GM21786 (cell line): ENCODE measurements around the gene POMT2.

Source experiments
- ATAC-seq: cut with Tn5 transposase; IDR thresholded peaks from one replicate; pipeline ENCODE4 v1.9.1; 2021; ENCODE audit not compliant: unreplicated experiment

Gene POMT2

GRCh38 chr14:77268989-77269600, 51.6 kb downstream of the POMT2 start:
- no peak for ATAC-seq

- ATAC-seq = no peak
Observed at GRCh38 chr14:77267937-77268699, 52.6 kb downstream of the POMT2 start.

GRCh38 chr14:77266336-77266735, 54.3 kb downstream of the POMT2 start:
- no peak for ATAC-seq

GRCh38 chr14:77265561-77266335, 54.9 kb downstream of the POMT2 start:
- ATAC-seq = no peak

DNA sequence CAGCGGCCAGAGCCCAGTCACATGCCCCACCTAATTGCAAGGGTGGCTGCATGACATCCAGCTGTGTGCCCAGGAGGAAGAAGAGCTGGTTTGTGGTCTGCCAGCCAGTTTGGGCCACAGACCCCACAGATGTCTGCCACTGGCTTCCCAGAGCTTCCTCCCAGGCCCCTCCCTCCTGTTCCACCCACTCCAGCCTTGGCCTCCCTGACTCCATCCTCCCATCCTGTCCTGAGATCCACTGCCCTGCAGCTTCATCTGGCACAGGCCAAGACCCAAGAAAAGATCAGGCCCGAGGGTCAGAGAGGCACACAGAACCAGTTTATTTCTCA, 55.5 kb downstream of the POMT2 start:
- ATAC-seq = no peak

DNA sequence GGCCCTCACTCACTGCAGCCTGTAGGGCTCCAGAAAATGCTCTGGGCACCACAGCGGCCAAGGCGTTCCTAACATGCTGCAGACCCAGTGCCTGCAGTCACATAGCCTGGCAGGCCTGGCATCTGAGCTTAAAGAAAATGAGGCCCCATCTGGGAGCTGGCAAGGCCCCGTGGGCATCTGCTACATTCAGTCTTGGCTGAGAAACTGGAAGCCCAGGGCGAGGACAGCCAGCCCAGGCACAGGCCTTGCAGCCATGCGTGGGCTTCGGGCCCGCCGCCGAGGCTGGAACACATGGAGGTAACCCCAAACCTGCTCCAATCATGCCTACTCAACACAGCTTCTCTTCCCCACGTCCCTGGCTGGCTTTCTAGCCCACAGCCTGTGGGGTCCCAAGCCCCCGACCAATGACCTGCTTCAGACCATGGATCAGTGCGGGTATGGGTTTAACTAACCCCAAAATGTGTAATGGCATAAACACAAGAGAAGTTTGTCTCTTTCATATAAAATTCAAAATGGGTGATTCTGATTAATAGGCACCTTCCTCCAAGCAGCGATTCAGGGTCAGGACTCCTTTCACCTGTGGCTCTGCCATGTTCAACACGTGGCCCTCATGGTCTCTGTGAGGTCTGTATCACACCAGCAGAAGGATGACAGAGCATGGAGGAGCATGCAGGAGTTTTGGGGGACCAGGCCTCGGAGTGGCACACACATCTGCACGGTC, 56.1 kb downstream of the POMT2 start:
- no peak for ATAC-seq

- ATAC-seq = no peak
Observed at GRCh38 chr14:77260631-77261030, 60.1 kb downstream of the POMT2 start.

GRCh38 chr14:77260199-77260598, 60.5 kb downstream of the POMT2 start:
- no peak for ATAC-seq

DNA sequence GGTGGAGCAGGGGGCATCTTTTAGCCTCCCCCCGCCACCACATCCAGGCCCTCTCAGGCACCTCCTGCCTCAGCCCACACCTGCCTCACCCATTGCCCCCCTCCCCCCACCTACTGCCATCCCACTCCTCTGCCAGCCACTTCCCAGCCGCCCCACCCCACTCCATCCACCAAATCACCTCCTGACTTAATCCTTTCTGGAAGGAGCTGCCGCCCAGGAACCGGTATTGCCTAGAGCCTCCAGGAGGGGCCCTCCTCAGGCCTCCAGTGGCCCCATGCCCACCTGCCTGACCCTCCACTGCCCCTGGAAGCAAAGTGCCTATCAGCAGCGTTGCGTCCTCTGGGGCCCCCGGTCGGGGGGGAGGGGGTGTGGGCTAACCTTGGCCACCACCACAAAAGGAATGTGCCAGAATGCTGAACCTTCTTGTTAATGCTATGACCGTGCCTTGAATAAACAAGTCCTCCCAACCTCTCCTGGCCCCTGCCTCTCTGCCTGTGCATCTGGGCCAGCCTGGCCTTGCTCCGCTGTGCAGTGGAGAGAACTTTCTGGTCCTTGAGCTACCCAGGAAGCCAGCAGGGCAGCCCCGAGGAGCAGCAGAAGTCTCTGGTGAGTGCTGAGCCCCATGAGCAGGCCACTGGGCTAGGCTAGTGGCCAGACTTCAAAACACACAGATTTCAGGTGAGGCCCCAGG, 61.5 kb downstream of the POMT2 start:
- no peak for ATAC-seq

GRCh38 chr14:77258566-77258965, 62.1 kb downstream of the POMT2 start:
- ATAC-seq = no peak

- no peak for ATAC-seq
Observed at GRCh38 chr14:77257700-77258099, 63.0 kb downstream of the POMT2 start.

- ATAC-seq = no peak
Observed at GRCh38 chr14:77256694-77257093, 64.0 kb downstream of the POMT2 start.

DNA sequence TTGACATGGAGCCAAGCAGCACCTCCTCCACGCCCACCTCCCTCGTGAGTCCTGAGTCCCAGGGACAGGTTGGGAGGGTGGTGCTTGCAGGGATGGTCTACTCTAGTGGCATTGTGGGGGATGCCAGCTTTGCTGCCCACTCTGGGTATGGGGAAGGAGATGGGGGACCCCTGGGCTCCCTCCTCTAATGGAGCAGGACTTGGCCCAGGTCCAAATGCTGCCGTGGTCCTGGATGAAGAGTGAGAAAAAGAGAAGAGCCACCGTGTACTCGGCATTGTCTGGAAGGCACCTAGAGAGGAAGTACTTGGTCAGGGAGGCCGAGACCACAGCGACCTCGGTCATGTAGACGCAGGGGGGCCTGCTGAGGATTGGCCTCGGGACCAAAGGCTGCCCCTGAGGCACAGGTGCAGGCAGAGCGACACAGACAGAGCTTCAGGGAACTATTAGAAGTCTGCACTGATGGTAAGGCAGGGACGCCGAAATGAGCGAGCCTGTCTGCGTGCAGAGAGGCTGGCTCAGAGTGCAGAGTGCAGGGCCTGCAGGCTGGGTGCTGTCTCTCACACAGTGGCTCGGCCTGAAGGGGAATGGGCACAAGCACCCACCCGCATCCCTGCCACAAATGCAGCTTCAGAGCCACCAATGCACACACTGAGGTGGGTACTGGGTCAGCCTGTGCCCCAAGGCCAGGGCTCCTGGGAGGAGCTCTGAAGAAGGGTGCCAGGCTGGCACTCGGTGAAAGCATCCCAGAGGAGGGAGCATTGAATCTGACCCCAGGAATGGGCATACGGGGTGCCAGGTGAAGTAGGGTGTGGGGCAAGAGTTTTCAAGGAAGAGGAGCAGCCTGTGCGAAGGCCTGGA, 67.1 kb downstream of the POMT2 start:
- ATAC-seq = no peak

DNA sequence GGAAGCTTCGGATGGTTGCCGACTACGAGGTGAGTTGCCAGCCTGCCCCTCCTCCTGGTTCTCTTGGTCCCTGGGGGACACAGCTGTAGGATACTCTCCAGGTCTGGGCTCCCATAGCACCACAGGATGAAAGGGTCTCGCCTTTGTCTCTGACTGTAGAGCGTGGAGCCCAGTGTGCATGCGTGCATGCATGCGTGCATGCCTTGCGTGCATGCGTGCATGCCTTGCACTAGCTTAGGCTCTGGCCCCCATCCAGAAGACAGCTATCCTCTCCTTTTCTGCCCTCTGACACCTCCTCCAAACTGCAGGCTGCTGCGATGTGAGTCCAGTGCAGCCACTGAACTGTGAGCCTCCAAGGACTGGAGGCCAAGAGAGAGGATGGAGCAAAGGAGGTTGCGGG, 68.8 kb downstream of the POMT2 start:
- no peak for ATAC-seq

DNA sequence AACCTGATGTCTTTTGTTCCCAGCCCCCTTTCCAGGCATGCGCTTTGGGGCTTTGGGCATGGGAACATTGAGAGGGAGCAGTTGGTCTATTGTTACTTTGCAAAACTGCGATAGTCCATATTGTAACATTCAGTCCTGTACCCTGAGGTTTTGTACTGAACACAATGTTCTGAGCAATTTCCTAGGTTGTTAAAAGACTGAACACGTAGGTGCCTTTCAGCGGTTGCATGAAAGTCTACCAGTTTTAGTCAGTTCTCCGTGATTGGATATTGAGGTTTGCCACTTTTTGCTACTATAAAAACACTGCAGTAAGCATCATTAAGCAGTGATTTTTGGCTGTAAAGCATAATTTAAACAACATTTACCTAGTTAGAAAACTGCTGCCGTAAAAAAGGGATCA, 69.8 kb downstream of the POMT2 start:
- no peak for ATAC-seq

DNA sequence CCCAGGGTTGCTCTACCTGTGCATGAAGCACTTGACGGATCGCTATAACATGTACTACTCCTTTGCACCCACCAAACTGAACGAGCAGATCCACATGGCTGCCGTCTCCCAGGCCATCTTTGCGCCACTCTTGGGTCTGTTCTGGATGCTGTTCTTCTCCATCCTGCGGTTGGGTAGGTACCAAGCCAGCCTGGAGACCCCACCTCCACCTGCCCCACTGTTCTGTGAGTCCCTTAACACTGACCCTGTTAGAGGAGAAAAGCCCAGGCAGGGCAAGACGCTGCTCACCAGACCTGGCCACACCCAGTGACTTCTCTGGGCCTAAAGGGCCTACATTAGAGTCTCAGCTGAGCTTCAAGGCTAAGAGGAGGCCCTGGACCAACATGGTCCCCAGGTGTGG, 71.4 kb downstream of the POMT2 start:
- ATAC-seq = no peak

GRCh38 chr14:77248666-77249065, 72.0 kb downstream of the POMT2 start:
- ATAC-seq = no peak

DNA sequence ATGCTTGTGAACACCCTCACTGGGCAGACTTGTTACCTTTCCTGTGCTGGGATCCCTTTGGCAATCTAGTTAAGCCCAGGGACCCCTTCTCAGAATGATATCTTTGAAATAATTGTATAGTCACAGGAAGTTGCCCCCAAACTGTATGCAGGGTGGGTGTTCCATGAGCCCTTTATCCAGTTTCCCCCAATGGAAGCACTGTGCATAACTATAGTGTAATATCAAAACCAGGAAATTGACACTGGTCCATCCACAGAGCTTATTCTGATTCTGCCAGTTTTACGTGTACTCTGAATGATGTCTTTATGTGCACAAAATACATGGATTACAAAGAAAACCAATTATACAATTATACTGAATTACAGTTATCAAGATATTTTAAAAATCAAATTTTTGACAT, 73.9 kb downstream of the POMT2 start:
- ATAC-seq = no peak

- ATAC-seq = no peak
Observed at GRCh38 chr14:77245820-77246219, 74.9 kb downstream of the POMT2 start.

- ATAC-seq = no peak
Observed at GRCh38 chr14:77243853-77244252, 76.8 kb downstream of the POMT2 start.
